ENCODE measurements around the gene PLA2G6.
A peak's percentile ranks its signal among the peaks of the same experiment; 100 is the strongest.
"Not testable (repeated sequence)": the region's sequence is repeated elsewhere in the genome, so short reads cannot be mapped to it uniquely, and the experiment has no call there.

Gene PLA2G6

DNA sequence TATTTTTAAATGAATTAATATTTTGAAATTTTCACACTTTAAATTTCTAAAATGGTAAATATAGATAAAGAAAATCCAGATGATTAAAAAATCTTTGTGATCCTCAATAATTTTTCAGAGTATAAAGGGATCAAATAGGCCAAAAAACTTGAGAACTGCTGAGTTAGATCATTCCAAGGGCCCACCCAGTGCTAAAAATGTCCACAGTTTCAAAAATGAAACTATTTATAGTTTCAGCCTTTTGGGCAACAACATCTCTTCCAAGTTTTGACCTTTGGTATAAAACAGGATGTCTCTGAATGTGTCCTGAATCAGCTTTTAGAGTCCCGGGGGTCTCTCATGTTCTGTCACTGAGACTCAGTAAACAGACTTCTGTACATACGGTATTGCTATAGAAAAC is 50.2 kb downstream of the PLA2G6 start:
- no peak for DNase-seq

DNA sequence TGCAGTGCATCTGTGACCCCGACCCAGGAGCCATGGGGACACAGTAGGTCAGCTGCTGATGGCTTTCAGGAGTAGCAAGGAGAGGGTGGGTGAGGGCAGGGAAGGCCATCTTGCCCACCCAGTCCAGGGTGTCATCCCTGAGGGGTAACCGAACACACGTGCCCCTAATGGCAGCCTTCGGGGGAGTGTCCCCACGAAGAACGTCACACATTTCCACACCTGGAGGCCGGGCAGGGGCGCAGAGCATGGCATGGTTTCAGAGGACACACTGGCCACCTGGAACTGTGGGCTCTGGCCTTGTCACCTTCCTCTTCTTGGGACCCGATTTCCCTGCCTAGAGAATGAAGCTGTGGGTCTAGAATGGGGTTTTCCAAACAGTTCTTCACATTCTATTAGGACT is 51.8 kb downstream of the PLA2G6 start:
- no peak for DNase-seq

DNA sequence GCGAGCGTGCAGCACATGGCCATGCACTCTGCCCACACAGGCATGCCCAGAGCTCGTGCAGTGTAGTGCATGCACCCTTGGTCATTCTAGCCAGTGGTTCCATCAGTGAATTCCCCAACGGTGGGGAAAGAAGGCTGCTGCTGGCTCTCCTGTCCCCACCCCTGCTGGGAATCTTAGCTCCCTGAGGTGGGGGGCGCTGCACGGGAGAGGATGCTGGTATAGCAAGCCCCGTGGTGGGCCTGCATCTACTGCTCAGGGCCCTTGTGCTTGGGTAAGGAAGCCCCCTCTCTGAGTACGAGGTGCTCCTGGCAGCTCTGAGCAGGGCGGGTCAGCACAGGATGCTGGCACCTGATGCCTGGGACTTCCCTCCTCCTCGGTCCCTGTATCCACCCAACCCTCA is 52.6 kb downstream of the PLA2G6 start:
- no peak for DNase-seq

DNA sequence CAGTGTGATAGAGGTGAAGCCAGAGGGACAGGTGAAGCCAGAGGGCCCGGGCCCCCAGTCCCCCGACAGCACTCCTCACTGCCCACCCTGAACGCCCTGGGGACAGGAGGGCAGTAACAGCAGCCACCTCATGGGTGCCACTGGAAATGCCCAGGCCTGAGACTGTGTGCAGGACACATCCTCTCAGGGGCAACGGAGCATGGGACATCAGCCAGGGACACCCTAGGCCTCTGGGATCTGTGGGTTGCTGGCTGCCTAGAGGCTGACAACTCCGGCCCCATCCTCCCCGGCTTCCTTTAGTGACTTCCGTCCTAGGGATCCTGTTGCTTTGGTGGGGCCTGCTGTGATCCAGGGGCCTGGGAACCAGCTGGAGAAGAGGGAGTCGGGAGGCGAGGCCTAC is 53.8 kb downstream of the PLA2G6 start:
- DNase-seq: no peak

DNA sequence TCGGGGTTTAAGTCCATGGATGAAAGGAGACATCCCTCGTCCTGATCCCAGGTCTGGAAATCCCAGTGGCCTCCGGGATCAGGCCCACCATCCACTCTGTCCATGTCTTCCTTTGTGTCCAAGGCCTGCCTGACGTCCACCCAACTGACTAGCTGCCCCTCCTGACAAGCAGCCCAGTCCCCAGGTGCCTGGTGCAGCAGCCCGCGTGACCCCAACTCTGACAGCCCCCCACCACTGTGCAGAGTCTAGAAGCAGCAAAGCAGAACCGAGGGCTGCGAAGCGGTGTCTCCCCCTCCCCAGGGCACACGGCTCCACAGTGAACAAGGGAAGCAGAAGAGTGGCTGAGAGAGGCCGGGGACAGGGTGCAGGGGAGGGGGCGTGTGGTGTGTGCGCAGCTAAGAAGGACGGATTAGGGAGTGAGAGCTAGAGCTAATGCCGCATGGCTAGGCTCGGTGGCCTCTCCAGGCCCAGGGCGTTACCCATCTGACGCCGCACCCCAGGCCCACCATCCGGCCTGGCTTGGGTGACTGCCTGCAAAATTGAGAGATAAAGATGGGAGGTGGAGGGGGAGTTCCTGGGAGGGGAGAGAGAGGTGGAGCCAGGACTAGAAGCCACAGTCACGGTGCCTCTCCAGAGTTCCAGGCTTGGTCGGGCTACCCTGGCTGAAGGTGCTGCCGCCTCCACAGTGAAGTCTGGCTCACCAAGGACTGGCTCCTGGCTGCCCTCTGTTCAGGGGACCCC is 54.5 kb downstream of the PLA2G6 start:
- no peak for DNase-seq

DNA sequence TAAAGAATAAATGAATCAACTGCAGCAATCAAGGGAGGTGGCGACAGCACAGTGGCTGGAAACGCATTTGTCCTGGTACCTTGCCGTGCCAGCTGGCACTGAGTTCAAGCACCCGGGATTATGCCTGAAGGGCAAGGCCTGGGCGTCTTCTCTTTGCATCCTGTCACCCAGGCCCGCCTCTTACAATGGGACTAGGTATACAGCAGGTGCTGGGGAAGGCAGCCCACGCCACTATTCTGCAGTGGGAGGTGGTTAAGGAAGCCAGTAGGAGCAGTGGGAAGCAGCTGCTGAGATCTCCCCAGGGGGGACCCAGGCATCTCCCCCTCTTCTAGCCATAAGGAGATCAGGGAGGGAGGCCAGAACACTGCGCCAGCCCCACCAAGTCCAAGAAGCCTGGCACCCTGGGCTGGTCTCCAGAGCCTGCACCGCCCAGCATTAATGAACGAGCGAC is 55.9 kb downstream of the PLA2G6 start:
- DNase-seq: no peak

DNA sequence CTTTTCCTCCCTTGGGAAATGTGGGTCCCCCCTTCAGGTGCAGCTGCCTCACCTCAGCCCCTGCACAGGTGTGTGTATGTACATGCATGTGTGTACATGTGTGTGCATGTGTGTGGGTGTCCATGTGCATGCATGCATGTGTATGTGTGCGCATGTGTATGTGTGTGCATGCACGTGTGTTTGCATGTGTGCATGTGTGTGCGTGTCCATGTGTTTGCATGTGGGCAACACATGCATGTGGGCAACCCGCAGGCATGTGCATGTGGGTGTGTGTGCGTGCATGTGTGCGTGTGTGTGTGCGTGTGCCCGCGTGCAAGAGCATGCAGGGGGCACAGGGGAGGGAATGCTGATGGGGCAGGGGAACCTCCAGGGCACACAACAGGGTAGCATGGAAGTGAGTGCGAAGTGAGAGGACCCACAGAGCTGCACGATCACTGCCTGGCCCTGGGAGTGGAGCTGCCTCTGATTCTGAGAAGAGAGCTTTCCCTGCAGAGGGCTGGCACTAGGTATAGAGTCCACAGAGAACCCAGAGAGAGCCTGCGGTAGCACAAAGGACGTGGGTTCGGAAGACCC is 56.5 kb downstream of the PLA2G6 start:
- no peak for DNase-seq

DNA sequence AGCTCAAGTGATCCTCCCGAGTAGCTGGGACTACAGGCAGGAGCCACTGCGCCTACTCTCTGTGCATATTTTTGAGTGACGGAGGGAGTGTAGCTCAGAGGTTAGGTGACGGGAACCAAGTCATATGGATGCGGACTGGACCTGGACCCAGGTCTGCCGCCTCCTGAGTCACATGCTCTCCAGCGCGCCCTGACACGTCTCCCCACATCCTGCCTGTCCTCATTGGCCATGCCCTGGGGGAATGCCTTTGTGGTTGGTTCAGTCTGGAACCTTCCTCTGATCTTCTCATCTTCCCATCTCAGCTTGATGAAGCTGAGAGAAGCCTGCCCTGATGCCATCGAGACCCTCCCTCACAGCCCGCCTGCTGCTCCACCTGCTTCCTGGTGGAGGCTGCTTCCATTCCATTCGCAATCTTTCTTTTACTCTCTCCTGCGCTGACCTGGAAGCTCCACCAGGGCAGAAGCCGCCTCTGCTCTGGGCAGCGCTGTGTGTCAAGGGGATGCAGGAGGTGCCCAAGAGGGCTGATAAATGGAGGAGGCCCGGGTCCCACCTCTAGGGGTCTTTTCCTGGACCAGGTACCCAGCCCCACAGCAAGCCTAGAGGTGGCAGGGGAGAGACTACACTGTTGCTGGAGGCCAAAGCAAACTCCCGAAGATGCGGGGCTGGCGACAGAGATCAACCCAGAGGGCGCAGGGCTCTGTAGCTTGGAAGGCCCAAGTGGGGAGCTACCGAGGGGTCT is 57.2 kb downstream of the PLA2G6 start:
- DNase-seq: no peak

DNA sequence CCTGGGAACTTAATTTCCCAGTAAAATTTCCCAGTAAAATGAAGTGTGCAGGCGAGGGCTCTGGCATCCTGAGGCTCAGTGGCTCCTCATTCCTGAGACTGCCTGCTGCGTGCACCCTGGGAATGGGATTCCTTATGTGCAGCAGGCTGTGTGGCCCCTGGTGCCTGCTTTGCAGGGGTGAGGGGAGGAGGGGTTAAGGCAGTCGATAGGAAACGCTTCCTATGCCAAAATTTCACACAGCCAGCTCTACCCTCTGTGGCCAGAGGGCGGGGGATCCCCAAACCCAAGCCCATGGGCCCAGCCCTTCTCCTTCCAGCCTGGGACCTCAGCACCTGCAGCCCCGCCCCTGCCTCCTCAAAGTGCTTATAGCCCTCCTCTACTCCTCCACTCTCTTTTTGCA is 59.0 kb downstream of the PLA2G6 start:
- DNase-seq: no peak

DNA sequence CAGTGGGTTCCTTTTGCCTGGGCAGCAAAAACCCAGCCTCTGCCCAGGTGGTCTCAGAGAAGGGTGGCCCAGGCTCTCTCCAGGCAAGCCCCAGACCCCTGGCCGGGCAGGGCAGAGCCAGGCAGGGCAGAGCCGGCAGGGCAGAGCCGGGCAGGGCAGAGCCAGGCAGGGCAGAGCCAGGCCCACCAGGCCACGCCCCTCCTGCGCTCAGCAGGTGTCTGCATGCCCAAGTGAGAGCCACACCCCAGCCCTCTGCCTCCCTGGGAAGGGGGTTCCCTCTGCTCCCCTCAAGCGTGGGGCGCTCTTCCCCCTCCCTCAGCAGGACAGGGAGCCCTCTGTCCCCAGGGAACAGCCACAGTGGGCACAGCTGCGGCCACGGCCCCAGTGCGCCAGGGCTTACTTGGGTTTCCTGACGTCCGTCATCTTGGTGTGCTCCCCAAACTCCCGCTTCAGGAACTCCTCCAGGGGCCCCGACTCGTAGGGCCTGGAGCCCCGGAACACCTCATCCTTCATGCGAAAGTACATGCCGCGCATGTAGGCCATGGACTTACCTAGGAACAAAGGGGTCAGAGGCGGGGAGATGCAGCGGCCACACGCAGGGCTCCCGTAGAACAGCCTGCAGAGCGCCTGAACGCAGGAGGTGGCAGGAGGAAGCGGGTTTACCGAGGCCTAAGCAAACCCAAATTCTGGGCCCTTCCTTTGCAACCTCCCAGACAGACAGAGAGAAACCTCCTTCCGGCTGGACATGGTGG is 61.1 kb downstream of the PLA2G6 start:
- DNase-seq: no peak

DNA sequence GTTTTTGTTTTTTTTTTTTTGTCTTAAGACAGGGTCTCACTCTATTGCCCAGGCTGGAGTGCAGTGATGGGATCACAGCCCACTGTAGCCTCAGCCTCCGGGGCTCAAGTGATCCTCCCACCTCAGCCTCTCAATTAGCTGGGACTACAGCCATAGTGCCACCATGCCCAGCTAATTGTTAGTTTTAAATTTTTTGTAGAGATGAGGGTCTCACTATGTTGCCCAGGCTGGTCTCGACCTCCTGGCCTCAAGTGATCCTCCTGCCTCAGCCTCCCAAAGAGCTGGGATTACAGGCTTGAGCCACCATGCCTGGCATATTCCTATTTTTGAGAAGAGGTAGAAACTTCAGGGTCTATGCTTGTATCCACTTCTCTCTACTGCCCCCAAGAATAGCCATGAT is 62.9 kb downstream of the PLA2G6 start:
- not testable (repeated sequence) for DNase-seq

DNA sequence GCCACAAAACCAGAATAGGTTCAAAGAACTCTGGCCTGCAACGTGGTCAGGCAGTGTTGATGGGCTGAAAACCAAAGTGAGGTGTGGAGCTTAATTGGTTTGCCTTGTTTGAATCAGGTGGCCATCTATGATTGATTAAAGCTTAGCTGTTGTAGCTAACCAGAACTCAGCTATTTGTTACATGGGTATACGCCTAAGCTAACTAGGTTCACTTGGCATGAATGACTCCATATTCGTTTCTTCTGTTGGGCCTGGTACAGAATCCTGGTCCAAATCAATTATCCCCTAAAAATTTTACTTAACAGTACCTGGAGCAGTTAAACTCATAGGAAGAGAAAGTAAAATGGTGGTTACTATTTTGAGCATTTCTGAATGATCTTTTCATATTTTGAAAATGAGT is 63.4 kb downstream of the PLA2G6 start:
- DNase-seq: no peak

DNA sequence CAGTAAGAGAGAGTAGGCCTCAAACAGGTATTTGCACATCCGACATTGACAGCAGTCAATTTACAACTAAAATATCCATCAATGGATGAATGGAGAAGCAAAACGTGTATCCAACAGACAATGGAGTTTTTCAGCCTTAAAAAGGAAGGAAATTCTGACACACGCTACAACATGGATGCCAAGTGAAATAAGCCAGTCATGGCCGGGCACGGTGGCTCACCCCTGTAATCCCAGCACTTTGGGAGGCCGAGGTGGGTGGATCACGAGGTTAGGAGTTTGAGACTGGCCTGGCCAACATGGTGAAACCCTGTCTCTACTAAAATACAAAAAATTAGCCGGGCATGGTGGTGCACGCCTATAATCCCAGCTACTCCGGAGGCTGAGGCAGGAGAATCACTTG is 64.1 kb downstream of the PLA2G6 start:
- not testable (repeated sequence) for DNase-seq

DNA sequence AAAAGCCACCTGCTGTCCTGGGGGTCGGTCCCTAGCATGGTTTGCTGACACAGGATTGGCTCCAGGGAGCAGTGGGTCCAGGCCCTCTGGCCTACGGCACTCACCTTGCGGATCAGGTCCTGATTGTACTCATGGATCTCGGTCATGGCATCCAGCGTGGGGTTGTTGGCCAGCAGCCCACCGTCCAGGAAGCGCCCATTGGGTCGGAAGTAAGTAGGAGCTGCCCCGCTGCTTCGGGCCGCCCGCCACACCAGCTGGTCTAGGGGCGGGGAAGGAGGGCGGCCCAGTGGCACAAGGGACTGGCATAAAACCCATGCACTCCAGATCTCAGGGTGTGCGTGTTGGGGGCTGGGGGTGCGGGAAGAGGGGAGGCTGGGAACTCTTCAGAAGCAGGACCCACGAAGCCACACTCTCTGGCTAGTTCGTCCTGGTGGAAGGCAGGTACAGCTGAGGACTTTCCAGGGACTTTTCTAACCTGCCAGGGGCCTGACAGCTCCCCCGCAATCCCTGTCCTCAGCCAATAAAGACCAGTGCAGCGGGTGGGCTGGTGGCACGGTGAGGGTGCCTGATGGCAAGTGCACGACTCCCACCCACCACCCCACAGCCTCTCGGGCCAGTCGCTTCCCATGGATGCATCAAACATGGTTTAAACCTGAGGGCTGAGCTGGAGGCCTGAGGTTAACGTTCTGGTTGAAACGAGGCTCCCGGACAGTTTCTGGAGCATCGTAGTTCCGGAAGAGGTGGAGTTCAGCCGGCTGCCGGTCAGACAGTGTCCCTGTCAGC is 66.0 kb downstream of the PLA2G6 start:
- no peak for DNase-seq

DNA sequence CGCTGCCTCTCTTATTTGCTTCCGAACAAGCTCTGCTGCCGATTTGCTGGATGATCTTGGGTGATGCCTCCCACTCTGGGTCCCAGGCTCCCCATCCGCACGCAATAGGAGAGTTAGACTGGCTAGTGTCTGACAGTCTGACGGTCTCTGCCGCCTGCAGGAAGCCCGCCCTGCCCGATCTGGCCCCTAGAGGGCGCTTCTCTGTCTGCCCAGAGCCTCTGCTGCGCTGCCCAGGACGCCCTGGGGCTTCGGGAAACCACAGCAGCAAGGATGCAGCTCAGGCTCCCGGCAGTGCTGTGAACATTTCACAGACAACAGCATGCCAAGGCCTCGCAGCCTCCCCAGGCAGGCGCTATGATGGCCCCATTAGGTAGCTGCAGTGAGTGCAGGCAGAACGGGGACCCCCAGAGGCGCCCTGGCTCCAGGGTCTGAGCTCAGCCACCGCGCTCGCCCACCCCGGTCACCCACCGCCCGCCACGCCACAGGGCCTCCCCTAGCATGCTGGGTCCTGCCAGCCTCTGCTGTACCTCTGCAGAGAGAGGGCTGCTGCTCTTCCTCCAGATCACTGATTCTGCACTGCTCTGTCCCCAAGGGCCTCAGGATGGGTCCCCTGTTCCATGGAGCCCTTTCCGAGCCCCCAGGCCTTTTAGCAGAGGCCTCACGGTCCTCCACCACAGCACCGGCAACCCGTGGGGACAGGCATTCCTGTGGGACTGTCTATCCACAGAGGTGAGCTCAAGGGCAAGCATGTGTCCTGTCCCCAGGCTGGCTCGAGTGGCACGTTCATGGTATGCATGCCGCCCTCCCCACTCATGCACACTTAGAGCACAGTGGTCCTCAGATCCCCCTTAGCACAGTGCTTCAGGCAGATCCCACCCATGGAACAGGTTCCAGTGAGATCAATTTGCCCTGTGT is 66.9 kb downstream of the PLA2G6 start:
- DNase-seq: peak; percentile 74 to 76

DNA sequence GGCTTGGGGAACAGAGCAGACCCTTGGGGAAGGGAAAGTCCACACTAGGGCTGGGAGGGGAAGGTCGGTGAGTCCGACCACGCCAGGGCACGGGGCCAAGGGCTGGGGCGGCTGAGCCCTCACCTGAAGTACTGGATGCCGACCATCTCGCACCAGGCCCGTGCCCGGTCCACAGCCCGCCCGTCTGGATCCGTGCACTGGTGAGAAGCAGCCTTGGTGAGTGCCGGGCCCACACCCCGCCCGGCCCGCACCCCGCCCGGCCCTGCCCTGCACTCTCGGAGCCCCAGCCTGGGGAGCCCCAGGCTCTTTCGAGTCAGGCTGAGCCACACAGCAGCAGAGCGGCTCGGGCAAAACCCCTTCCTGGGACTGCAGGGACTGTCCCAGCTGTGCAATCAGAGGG is 69.2 kb downstream of the PLA2G6 start:
- DNase-seq: no peak

DNA sequence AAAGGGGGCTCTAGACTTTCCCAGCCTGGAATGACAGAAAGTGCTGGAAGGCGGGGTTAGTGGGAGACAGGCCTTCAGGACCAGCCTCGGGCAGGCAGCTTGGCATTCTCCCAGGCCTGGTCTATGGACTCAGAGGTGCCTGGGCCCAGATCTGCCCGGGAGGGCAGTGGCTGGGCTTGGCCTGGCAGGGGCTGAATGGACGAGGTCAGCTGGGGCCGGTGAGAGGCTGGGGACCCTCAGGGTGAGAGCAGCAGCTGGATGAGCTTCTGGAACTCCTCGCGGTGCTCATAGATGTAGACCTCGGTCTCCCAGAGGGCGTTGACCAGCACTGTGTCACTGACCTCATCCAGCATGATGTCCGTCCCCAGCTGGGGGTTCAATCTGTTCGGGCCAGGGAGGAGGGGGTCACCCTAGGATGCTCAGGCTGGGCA is 69.7 kb downstream of the PLA2G6 start:
- DNase-seq: no peak

DNA sequence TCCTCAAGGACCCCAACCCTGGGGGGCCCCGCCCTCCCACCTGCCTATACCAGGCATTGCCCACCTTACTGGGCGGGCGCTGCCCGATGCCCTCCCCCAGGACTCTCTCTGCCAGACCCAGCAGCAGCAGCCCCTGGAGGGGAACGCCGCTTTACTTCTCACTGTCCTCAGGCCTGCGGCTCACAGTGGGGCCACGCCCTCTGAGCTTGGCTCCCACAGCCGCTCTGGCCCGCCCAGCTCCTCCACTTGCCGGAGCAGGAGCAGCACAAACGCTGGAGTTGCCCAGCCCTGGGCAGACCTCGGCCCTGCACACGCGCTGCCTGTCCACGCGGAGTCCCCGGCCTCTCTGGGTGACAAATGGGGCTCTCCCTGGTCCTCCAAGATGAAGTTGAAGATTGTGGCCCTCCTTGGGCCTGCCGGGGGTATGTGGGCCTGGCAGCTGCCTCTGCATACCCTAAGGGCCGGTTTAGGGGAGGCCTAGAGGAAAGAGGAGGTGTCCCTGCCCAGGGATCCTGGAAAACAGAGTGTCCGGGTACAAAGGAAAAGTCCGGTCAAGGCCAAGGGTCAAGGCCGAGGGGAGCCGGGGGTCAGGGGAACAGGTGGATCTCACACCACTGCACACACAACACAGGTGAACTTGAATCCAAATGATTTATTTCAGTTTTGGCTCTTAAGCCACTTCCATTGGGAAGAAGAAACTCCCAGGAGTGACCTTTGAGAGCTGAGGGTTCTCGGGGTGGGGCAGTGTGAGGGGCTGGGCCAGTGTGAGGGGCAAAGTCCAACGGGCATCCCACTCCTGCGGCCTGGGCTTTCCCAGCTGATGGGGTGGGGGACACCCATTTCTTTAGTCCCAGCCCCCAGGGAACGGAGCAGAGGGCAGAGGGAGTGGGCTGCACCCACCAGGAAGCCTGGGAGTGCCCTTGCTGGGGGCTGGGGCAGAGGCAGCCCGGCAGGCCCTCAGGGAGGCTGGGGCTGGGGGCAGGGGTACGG is 70.5 kb downstream of the PLA2G6 start:
- no peak for DNase-seq

DNA sequence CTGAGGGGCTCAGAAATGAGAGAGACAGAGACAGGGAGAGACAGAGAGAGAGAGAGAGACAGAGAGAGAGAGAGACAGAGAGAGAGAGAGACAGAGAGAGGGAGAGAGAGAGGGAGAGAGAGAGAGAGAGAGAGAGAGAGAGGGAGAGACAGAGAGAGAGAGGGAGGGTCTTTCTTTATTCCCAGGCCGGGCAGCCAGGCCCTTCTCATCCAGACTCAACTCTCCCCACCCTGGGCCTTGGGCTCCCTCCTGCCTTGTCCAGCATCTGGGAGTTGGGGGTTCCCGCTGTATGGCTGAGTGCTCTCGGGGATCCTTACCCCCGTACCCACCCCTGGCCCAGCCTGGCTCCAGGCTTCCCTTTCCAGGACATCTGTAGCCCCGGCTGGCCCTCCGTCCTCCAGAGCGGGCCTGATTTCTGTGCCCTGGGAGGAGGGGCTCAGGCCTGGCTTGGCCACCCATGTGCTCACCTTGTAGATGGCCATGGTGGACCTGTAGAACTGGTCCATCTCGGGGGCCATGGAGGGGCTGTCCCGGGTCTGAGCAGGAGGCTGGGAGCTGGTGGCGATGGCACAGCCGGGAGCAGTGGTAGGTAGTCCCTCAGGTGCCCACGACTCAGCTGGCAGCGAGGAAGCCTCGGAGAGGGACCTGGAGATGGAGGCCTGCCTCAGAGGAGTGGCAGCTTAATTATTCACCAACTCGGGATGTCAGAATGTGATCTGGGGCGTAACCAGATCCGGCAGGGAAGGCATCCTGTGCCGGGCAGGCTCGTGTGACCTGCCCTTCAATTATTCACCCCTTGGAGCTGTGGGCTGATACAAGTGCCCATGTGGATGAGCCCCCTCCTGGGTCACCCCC is 71.4 kb downstream of the PLA2G6 start, which contains the start of gene BAIAP2L2:
Gene BAIAP2L2 (minus strand): TSS at position 677 of the 855 bp plus-strand sequence. CDS start 159 bp downstream, at position 518.
- DNase-seq: no peak

All from CD4-positive, alpha-beta T cell treated with Interleukin-4 for 1 hour (primary cell).